ENCODE measurements around the gene ARID5B. TPM values are rescaled to one million over a fixed set of nuclear protein-coding genes. Genes with fewer than 3 reads are reported as not detected.

The ARID5B gene
- total and polyA plus RNA-seq, 2 of the 4 experiments (the other 2 are of a cell fraction) = 41.0 to 125 TPM

DNA sequence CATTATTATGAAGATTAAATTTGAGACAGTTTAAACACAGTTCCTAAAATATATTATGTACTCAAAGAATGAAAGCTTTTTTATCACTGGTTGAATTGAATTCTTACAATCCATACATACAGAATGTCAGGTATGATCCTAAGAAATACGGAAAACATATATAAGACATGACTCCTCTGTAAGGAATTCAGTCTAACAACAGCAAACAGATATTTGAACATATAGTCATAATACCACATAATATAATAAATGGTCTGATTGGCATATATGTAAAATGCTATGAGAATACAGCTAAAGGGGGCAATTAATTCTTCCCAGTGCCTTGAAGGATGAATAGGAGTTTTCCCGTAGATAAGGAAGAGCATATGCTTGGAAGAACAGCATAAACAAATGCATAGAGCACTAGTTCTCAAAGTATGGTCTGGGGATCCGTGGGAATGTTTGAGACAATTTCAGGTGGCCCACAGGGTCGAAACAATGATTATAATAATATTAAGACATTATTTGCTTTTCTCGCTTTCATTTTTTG, 10.6 kb upstream of the ARID5B start:
- intact Hi-C loops (cut with micrococcal nuclease) = no loop called here
- H2BK20ac ChIP-seq (ENCODE audit: low read depth, low read length) = no peak overlapping the region
- H2BK120ac ChIP-seq (ENCODE audit: low read depth, low read length) = no peak overlapping the region
- H3K27me3 ChIP-seq (ENCODE audit: control insufficient read depth, insufficient read depth, low read length) = no peaks in the 10 kb centered on the region
- no peak overlapping the region for H3K4me3 ChIP-seq (ENCODE audit: insufficient read depth, low read depth, low read length)
- no peak for ATAC-seq (ENCODE audit: low read depth)
- H2BK5ac ChIP-seq (ENCODE audit: low read depth, low read length, poor library complexity, severe bottlenecking) = no peak overlapping the region
- H3K9me1 ChIP-seq (ENCODE audit: insufficient read depth, low read length) = no peaks in the 10 kb centered on the region
- H3K18ac ChIP-seq (ENCODE audit: low read depth, low read length) = no peak overlapping the region
- no peak overlapping the region for H3K14ac ChIP-seq (replicated peaks; ENCODE audit: low read depth, low read length)
- H4K91ac ChIP-seq (ENCODE audit: insufficient read depth, low read depth, low read length) = no peak overlapping the region
- peaks cover 3% of the 10 kb centered on the region; the same call in 1 of the 2 replicates for H3K4me1 ChIP-seq (ENCODE audit: control insufficient read depth, insufficient read depth, low read length)
- H4K8ac ChIP-seq (ENCODE audit: low read depth in 2 of 2, low read length in 2 of 2) = no peak overlapping the region
- H3K79me1 ChIP-seq (ENCODE audit: low read depth in 1 of 2, low read length in 2 of 2) = no peaks in the 10 kb centered on the region
- no peaks in the 10 kb centered on the region for H4K20me1 ChIP-seq (ENCODE audit: insufficient read depth, low read length)
- ChIA-PET CTCF (interaction anchor here (1.0 to 1.2 kb wide), 2 partner anchors 9 to 13 kb away, joined by 3 read pairs; no protein-coding TSS in a partner anchor), POLR2A (ENCODE audit: unreplicated experiment) (no interaction called here)
- no peak overlapping the region for H3K4ac ChIP-seq (ENCODE audit: low read depth, low read length)
- in situ Hi-C loops (cut with MboI; ENCODE audit: low sequenced_read_pairs) = no loop called here
- no peak overlapping the region for H3K56ac ChIP-seq (ENCODE audit: extremely low read depth, insufficient read depth, low read length)
- no peak overlapping the region for H2AK5ac ChIP-seq (ENCODE audit: low read depth, low read length)
- H4K5ac ChIP-seq (ENCODE audit: low read depth, low read length) = no peak overlapping the region
- H2AK9ac ChIP-seq (replicated peaks; ENCODE audit: low read depth, low read length, poor library complexity) = no peak overlapping the region
- H3K27ac ChIP-seq (ENCODE audit: insufficient read depth, low read length) = no peak overlapping the region
- H3K23ac ChIP-seq (ENCODE audit: low read depth, low read length) = no peak overlapping the region
- H3K9ac ChIP-seq (ENCODE audit: low read depth, low read length) = no peak overlapping the region
- no peak overlapping the region for H2BK15ac ChIP-seq (ENCODE audit: low read depth, low read length)
- no peak overlapping the region for H3K4me2 ChIP-seq (ENCODE audit: low read depth, low read length)
- DNase-seq = no peak
- H3K36me3 ChIP-seq (ENCODE audit: control insufficient read depth, insufficient read depth, low read length) = no peaks in the 10 kb centered on the region
- no CpG with 5 or more reads among the region's 5 CpGs for WGBS, 2 experiments (ENCODE audit: extremely low coverage in 2 of 2, insufficient read length in 1 of 2)
- no peaks in the 10 kb centered on the region for H3K9me3 ChIP-seq (ENCODE audit: control insufficient read depth, insufficient read depth, low read length)
- no peak for TF ChIP-seq BHLHE40 (IDR thresholded peaks at IDR 0.05; ENCODE audit: low read depth, low read length)
- TF ChIP-seq FOS (IDR thresholded peaks at IDR 0.05; ENCODE audit: low read depth, low read length) = no peak
- no peak for TF ChIP-seq RFX5 (IDR thresholded peaks at IDR 0.05; ENCODE audit: low read depth, low read length)
- TF ChIP-seq POLR2A (IDR thresholded peaks at IDR 0.05; ENCODE audit: low read depth, low read length) = no peak
- no peak for TF ChIP-seq RAD21 (IDR thresholded peaks at IDR 0.05; ENCODE audit: low read length)
- no peak for TF ChIP-seq RCOR1 (IDR thresholded peaks at IDR 0.05; ENCODE audit: insufficient replicate concordance, low read length)
- TF ChIP-seq NFE2L2 (IDR thresholded peaks at IDR 0.05; ENCODE audit: low read depth, low read length) = no peak
- TF ChIP-seq, protein P1, sequence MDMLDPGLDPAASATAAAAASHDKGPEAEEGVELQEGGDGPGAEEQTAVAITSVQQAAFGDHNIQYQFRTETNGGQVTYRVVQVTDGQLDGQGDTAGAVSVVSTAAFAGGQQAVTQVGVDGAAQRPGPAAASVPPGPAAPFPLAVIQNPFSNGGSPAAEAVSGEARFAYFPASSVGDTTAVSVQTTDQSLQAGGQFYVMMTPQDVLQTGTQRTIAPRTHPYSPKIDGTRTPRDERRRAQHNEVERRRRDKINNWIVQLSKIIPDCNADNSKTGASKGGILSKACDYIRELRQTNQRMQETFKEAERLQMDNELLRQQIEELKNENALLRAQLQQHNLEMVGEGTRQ (IDR thresholded peaks at IDR 0.05; ENCODE audit: low read depth, low read length) = no peak
- no peak for TF ChIP-seq CEBPB (IDR thresholded peaks at IDR 0.05; ENCODE audit: low read depth, low read length)
- BruUV-seq (replicated peaks) = no TSS peak
- dilution Hi-C loops (cut with HindIII; ENCODE audit: low sequenced_read_pairs, unreplicated experiment) = no loop called here
- H2AFZ ChIP-seq (replicated peaks; ENCODE audit: low read length, poor library complexity) = no peak overlapping the region
